Measurements from ENCODE around the gene HPCA.

HPCA gene

GRCh38 chr1:32886828-32887414, 630 bp downstream of the HPCA start:
- H3K9me3 ChIP-seq, result no peaks in the 10 kb centered on the region
- H3K27me3 ChIP-seq, result peaks cover 9% of the 10 kb centered on the region
- TF ChIP-seq CTCF (IDR thresholded peaks at IDR 0.05; ENCODE audit: low read depth, low read length), result no peak
- no peaks in the 10 kb centered on the region for H3K4me1 ChIP-seq
- no peak overlapping the region for H3K4me3 ChIP-seq (ENCODE audit: low read depth, low read length)
- no peaks in the 10 kb centered on the region for H3K36me3 ChIP-seq
- no peak for DNase-seq

GRCh38 chr1:32887623-32888022, 1.3 kb downstream of the HPCA start:
- Histone ChIP-seq H3K4me3 (ENCODE audit: low read depth, low read length) (no peak overlapping the region), H3K36me3 (no peaks in the 10 kb centered on the region), H3K9me3 (no peaks in the 10 kb centered on the region), H3K27me3 (peaks cover 9% of the 10 kb centered on the region), H3K4me1 (no peaks in the 10 kb centered on the region)
- no peak for TF ChIP-seq CTCF (IDR thresholded peaks at IDR 0.05; ENCODE audit: low read depth, low read length)
- no peak for DNase-seq

- Histone ChIP-seq H3K4me3 (ENCODE audit: low read depth, low read length) (no peak overlapping the region), H3K4me1 (no peaks in the 10 kb centered on the region), H3K27me3 (peaks cover 9% of the 10 kb centered on the region), H3K36me3 (no peaks in the 10 kb centered on the region), H3K9me3 (no peaks in the 10 kb centered on the region)
- TF ChIP-seq CTCF (IDR thresholded peaks at IDR 0.05; ENCODE audit: low read depth, low read length), result no peak
- no peak for DNase-seq
Observed at GRCh38 chr1:32888134-32888533, 1.8 kb downstream of the HPCA start.

- Histone ChIP-seq H3K36me3 (no peaks in the 10 kb centered on the region), H3K4me3 (ENCODE audit: low read depth, low read length) (no peak overlapping the region), H3K9me3 (no peaks in the 10 kb centered on the region), H3K27me3 (peaks cover 9% of the 10 kb centered on the region), H3K4me1 (no peaks in the 10 kb centered on the region)
- TF ChIP-seq CTCF (IDR thresholded peaks at IDR 0.05; ENCODE audit: low read depth, low read length), result no peak
- DNase-seq, result no peak
Observed at GRCh38 chr1:32888677-32889420, 2.6 kb downstream of the HPCA start.

GRCh38 chr1:32889731-32890278, 3.5 kb downstream of the HPCA start:
- no peak for DNase-seq
- no peaks in the 10 kb centered on the region for H3K9me3 ChIP-seq
- no peak for TF ChIP-seq CTCF (IDR thresholded peaks at IDR 0.05; ENCODE audit: low read depth, low read length)
- H3K4me3 ChIP-seq (ENCODE audit: low read depth, low read length), result no peak overlapping the region
- H3K4me1 ChIP-seq, result no peaks in the 10 kb centered on the region
- no peaks in the 10 kb centered on the region for H3K36me3 ChIP-seq
- H3K27me3 ChIP-seq, result peaks cover 9% of the 10 kb centered on the region
